ENCODE data around the gene MEPE.

Gene MEPE, protein sequence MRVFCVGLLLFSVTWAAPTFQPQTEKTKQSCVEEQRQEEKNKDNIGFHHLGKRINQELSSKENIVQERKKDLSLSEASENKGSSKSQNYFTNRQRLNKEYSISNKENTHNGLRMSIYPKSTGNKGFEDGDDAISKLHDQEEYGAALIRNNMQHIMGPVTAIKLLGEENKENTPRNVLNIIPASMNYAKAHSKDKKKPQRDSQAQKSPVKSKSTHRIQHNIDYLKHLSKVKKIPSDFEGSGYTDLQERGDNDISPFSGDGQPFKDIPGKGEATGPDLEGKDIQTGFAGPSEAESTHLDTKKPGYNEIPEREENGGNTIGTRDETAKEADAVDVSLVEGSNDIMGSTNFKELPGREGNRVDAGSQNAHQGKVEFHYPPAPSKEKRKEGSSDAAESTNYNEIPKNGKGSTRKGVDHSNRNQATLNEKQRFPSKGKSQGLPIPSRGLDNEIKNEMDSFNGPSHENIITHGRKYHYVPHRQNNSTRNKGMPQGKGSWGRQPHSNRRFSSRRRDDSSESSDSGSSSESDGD

DNA sequence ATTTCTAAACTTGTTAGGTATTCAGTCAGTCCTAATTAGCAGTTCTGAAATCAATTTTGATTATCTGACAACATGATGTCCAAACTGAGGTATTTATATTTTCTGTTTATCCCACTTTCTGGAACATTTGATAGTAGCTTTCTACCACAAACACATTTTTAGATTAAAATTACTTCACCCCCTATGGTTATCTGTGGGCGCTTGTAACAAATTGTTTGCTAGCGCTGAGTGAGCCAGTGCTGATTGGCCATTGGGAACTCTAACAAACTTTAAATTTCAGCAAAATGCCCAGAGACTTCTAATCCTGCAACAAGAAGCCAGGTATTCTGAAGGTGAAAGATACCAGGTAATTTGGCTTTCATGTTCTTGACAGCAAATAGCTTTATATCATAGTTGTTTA, at the start of gene MEPE:
MEPE (plus strand) TSS at position 301 of the 400 bp plus-strand sequence. CDS start 1,746 bp downstream, outside the sequence.
- DNase-seq: no peak

DNA sequence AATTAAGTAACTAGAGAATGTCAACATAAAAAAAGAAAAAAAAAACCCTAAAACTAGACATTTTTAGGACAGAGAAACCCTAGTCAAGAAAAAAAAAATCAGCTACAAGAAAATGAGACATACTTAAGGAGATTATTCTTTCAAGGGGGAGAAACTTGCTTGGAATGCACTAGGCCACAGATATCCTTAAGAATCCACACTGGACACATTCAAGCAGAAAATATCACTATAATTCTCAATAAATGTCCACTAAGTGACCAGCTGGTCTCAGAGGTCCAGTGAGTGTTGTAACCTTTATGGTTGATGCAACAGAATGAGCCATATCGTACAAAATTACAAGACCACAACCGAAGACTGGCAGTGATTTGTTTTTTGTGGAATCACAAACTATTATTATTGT, 49.0 kb upstream of the MEPE start:
- DNase-seq: no peak

DNA sequence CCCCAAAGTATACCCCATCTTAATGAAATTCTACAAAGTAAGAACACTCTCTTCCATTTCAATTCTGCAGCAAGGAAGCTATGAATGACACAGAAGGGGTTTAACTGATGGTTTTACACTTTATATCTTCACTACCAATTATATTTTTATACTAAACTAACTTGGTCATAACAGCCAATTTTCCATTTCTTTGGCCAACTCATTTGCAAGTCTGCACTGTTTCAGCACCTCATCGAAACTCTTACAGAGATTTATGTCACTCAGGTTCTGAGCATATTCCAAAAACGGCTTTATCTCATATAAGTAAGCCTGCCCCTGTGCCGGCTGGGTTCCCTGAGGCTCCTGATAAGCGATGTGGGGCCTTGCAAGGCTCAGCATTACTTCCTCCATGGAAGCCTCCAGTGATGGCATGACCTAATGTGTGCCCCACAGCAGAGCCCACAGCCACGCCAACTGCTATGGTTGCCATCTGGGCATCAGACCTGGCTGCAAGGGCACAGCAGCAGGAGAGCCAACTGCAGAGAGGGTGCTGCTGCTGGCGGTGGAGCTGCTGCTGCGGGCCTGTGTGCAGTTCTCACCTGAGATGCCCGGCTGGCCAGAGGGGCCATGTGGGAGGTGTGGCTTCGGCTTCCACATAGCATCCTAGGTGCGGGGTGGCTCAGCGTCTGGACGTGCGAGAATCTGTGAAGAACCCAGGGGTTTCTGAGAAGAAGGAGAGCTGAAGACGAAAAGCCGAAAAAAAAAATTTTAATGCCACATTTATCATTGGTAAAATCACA, 46.8 kb upstream of the MEPE start:
- no peak for DNase-seq

DNA sequence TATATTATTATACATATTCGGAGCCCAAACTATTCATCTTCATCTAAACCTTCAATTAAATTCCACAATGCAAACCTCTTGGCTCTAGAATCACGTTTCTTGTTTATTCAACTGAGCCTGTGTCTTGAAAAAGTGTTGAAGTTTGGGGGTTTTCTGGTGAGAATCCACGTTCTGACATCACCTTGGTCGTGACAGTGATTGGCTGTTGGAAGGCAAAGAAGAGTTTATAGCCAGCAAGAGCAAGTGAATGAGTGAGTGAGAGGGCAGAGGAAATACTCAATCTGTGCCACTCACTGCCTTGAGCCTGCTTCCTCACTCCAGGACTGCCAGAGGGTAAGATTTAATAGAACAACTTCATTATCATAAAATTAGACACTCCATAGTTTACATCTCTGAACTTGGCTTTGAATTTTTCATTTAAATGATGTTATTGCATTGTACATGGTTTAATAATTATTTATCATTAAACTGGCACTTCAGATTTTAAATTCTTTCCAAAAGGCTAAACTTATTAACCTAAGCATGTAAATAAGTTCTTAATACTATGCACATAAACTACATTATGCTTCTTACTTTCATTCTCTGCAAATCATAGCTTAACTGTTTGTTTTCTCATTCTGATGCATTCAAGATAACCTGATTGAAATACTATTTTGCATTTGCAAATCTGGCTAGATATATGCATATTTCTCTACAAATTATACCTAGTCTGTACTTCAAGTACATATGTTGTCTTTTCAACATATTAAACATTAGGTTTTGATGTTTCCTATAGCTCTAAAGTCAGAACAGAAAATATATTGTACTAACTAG, 33.3 kb upstream of the MEPE start, which contains the start of gene IBSP:
IBSP (plus strand) TSS at position 254 of the 813 bp plus-strand sequence. CDS start 2,808 bp downstream, outside the sequence.
- DNase-seq: no peak

DNA sequence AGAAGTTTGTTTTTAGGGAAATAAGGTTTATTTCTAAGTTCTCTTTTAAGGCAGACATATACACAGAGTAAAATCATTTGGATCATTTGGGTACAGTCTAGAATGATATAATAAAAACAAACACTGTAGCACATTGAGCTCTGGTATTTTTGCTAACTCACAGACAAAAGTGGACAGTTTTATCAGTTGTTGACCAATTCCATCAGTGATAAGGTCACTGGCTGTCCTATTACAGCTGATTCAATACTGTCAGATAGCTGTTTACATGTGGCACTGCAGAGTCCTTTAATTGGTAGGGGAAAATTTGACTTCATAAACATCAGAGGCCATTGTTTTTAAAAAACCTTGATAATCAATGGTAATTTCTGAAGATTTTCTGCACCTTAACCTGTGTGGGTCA, 29.9 kb upstream of the MEPE start:
- no peak for DNase-seq

DNA sequence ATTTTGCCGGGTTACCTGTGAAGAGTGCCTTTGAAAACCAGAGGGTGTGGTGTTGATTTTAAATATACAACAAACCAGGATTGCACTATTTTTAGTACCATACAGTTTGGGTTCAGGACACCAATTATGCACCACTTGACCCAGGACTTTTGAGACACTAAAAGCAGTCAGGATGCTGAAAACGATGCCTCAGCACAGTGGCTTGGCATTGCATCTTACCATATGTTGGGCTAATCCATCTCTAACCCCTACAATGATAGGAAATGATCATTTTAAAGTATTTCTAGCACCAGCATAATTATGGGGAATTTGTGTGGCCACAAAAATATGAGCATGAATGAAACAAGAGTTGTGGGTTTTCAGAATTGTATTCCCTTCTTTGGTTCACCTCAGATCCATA, 29.3 kb upstream of the MEPE start:
- no peak for DNase-seq

DNA sequence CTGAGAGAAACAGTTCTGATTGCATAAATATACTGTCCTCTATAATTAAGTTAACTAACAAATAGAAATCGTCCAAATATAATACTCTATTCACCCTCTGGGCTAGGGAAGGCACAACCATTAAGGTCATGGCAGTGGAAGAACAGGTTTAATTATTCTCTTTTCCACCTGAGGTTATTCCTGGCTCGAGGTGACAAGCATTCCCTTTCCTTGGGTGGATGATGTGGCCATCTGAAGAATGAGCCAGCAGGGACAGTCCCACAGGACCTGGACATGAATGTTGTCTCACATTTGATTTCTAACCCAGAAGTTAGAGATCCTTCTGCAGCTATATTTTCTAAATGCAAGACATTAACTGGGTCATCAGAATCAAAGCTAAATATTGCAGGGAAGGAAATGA, 27.9 kb upstream of the MEPE start:
- DNase-seq: no peak

DNA sequence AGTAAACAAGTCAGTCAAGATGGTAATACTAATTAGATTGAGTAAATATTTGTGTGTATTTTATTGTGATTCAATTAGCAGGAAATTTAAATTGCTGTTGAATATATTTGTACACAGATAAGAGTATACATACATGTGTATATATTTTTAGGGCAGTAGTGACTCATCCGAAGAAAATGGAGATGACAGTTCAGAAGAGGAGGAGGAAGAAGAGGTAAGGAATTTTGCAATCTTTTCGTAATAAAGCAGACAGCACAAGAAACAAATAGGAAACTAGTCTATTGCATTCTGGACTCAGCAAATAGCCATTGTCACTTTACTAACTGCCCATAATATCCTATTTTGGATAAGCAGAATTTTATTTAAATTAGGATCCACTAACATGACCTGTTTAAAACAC, 26.8 kb upstream of the MEPE start:
- DNase-seq: no peak

DNA sequence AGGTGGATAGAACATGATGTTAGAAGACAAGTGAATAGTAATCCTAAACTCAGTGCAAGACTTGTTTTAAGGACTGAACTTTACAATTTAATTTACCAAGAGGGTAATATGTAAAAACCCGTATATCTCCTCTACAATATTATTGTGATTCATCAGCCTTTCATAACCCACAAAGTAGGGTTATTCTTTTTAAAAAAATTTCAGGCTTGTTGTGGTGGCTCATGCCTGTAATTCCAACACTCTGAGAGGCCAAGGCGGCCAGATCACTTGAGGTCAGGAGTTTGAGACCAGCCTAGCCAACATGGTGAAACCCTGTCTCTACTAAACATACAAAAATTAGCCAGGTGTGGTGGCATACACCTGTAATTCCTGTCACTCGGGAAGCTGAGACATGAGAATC, 26.2 kb upstream of the MEPE start:
- no peak for DNase-seq

DNA sequence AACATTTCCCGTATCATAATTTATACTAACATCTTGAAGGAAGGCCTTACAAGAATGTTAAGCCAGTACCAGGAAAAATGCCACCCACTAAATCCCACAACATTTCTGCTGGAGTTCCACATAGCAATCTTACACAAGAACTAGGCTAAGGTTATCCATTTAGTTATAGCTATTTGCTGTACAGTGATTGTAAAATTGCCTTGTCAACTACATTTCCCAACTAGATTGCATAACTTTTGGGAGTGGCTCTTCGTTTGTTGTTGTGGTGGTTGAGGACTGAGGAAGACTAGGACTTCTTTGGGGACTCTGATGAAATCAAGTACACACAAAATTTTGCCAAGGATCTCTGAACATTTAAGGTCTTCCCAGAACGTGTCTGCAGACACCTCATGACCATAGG, 25.4 kb upstream of the MEPE start:
- DNase-seq: no peak

DNA sequence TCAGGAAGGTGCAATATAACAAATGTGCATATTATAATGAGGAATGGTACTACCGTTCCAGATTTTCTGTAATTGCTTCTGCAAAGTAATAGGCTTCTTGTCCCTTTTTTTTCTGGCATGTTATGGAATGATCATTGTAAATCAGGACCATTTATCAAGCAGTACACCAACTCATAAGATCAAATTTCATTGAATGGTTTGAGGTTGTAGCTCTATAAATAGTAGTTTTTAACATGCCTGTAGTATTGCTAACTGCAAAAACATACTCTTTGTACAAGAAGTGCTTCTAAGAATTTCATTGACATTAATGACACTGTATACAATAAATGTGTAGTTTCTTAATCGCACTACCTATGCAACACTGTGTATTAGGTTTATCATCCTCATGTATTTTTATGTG, 20.8 kb upstream of the MEPE start:
- DNase-seq: no peak

DNA sequence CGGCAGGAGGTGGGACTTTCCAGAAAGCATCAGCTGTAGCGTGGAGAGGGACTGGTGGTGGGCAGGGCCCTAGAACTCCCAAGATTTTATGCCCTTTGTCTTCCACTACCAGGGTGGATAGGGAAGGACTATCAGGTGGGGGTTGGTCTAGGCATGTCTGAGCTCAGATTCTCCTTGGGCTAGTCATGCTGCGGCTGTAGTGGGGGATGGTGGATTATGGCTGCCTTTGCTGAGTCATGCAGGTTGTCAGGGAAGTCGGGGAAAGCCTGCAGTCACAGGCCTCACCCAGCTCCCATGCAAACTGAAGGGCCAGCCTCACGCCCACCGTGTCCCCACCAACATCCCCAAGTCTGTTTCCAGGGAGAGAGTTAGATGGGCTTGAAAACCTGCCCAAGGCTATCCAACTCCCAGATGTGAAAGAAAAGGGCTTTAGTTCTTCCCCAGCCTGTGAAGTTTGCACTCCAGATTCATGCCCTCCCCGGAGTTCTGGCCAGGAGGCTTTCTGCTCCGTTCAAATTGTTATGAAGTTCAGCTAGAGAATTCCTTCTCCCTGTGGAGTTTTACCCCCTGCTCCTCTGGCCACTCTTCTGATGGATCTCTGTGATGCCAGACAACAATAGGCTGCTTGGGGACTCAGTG, 13.4 kb upstream of the MEPE start:
- DNase-seq: no peak

DNA sequence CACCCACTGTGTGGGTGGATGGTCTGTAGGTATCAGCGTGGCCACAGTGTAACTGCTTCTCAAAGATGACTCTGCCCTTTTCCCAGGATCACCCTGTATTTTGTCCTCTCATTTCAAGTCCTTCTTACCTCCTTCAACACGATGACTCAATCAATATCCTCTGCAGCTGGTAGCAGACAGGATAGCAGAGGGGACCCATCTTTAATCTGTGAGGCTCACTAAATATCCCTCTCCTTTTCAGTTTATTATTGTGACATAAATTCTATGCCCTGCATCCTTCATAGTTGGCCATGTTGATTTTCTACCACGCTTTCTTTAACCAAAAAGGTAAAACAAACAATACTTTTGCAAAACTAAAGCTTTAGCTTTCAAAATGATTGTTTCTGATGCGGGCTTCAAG, 9.6 kb upstream of the MEPE start:
- no peak for DNase-seq

DNA sequence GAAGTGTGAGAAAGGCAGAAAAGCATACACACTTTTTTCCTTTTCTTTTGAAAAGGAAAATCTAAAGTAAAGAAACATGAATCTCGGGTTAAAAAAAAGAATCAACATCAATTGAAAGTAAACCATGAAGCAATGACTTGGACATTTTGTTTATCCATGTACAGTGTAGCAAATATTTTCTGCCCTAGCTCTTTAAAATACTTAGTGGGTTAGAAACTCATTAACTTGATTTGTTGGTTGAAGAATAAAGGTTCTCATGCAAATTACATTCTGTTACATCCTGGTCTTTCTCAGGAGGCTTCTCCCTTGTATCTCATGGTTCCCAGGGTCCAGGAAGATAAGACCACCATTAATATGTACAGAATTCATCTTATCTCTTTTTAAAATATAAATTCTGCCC, 9.0 kb upstream of the MEPE start:
- no peak for DNase-seq

DNA sequence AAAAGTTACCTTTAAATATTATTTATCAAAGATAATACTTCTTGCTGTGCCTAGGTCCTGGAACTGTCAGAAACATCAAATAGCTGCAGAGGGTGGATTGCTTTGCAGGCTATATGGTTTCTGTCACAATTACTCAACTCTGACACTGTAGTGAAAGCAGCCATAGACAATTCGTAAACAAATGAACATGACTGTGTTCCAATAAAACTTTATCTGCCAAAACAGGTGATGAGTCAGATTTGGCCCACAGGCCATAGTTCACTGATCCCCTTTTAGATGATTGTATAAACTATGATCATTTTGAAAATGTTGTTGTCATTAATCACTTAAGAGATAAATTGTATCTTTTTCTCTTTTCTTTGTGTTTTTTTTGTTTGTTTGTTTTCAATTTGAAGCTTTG, 8.4 kb upstream of the MEPE start:
- DNase-seq: no peak

DNA sequence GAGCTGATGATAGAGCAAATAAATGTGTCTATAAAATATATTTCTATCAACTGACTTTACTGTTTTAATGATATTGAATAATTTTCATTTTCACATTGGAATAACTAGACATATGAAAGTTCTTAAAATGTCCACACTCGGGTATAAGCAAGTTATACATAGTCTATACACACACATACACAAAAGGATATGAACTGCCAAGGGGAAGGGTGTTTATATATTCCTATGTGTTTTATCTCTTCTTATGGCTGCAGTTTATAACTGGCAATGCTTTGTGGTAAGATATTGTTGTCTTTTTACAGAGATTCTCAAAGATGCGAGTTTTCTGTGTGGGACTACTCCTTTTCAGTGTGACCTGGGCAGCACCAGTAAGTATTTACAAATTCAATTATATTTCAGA, 1.6 kb downstream of the MEPE start:
- DNase-seq: no peak

DNA sequence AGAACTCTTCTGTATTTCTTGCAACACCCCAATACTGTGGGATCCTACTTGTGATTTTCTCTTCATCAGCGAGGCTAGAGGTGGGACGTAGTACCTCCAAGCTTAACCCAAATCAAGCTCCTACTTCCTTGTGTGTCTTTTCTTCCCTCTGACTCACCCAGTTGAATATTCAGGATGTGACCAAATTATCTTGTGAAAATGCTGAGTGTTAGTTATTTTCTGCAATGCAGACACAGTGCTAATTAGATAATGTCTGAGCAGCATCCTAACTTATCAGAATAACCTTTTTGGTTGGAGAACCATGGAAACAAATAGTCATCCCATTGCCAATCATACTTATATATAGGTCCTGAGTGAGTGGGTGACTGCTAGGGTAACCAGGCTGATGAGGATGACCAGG, 2.4 kb downstream of the MEPE start:
- no peak for DNase-seq

DNA sequence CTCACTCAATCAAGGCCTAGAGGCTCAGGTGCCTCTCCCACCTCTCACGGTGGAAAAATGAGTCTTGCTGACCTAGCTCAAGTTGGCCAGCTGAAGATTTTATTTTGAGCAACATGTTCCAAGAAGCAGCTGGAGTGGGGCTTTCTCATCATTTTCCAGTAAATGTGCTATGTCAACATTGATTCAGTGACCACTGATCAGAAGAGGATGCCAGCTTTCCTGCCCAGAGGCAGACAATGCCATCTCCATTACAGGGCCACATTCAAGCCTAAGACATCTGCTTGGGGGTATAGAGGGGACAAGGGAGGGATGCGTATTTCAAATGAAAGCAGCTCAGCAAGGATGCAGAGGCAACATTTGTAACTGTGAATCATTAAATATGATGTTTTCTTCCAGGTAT, 3.0 kb downstream of the MEPE start:
- DNase-seq: no peak

DNA sequence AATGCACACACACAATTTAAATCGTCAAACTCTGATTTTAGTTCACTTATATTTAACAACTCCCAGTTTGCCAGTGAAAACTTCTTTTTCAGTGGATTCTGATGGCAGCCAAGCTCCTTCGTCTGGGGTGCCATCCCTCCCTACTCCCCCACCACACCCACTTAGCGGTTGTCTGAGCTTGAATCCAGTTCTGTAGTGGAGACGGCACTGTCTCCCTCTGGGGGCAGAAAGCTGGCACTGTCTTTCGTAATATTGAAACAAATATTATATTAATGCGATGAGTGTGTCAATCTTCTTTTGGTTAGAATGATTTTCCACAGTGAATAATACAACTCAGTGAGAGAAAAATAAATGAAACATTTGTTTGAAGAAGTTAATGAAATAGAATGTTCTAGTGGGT, 5.4 kb downstream of the MEPE start:
- DNase-seq: no peak

DNA sequence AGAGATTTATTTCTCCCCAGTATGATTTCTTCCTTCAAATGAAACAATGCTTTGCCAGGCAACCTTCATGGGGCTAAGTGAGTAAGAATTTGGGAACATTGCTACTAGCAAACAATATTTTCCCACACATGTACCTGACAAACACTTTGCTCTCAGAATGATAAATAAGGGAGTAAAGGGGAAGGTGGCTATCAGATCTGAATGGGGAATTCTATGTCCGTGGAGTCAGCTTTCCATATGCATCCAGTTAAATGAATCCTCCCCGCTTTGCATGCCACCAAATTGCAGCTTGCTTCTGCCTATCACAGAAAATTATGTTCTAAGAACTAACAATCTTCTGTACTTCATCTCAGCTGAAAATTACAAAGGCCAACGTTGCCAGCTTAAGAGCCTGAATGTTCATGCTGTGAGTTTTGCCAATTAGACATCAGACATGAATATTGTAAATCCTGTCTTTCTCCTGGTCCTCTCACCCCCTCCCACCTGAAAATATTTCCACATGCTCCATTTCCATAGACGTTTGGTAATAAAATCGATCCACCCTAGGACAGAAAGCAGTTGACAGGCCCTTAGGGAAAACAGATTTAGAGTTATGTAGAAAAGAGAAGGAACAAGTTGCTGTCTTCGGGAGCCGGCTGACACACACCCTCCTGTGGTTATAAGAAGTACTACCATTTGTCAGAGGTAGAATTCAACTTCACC, 6.3 kb downstream of the MEPE start:
- DNase-seq: no peak

DNA sequence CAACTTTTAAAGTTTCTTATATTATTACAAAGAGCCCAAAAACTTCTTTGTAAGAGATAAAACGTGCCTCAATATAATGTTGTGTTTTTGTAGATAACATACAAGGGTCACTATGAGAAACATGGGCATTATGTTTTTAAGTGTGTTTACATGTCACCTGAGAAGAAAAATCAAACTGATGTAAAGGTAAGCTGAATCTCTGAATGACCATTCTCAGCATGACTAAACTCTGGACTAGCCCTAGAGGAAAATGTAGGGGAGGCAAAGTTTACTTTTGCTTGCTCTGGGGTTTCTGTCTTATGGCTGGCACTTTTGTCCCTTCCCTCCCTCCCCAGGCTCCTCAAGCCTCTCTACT, 6.8 kb downstream of the MEPE start:
- DNase-seq: no peak

DNA sequence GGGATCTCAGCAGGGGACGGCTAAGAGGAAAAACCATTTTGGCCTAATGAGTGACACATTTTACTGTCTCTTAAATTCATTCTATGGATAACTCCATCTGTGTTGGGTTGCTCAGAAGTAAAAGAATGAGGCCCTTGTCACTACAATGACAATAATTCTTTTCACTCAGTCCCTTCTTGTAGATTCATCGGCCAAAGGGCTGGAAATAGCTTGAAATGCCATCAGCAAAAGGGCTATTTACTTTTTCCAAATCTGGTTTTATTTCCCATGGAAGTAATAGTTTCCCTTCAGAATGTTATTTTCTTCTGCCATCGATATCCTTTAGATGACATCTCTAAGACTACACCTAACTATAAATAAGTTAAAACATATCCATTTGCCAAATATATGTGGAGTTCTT, 7.4 kb downstream of the MEPE start:
- DNase-seq: no peak

Measured in stimulated activated naive CD4-positive, alpha-beta T cell treated with Interleukin-2 at 50 U/mL for 16 hours (primary cell).